T follicular helper cell (primary cell): Measurements from ENCODE around the gene SVIP.

Experiments used
- DNase-seq: peaks from one replicate; pipeline ENCODE4 v3.0.0-alpha.2; 2020; ENCODE audit warnings: low read depth
- total RNA-seq, 2 experiments: gene quantifications; one replicate each; lab custom pipeline; 2026; lab: John Stamatoyannopoulos, UW

Gene SVIP, protein sequence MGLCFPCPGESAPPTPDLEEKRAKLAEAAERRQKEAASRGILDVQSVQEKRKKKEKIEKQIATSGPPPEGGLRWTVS
- 33.8 to 62.6 reads per million in 2 experiments for total RNA-seq

- peak; percentile 90 for DNase-seq
Measured at GRCh38 chr11:22829231-22830081, at the start of gene SVIP. Gene SVIP (minus strand): TSS chr11:22829801. CDS start chr11:22829748, 53 bp downstream.

GRCh38 chr11:22878604-22879003, 49.0 kb upstream of the SVIP start:
- DNase-seq: no peak

GRCh38 chr11:22878039-22878438, 48.4 kb upstream of the SVIP start:
- no peak for DNase-seq

GRCh38 chr11:22875869-22876473, 46.4 kb upstream of the SVIP start:
- peak; percentile 37 for DNase-seq

- DNase-seq: no peak
Measured at GRCh38 chr11:22869325-22869724, 39.7 kb upstream of the SVIP start.

DNA sequence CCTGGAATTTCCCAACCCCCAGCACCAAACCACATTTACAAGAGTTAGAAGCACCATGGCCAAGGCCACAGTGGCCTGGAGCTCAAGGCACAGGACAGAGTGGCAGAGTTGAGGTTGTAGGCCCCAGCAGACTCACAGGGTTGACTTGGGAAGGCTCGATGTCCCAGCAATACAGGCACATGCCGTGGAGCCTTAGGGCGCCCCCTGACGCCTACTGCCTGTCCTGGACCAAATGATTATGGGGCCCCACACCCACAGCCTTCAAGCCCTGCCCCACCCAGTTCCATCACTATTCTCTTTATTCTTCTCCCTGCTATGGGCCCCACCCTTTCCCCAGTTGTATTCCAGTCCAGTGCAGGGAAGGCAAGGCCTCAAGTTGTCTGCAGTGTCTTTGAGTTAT, 30.6 kb upstream of the SVIP start, which contains the start of gene CCDC179:
Gene CCDC179, minus strand, starts transcription at position 234 of the 400 bp plus-strand sequence. Its CDS starts 53 bp downstream, at position 181.
- no peak for DNase-seq

GRCh38 chr11:22859756-22860155, 30.2 kb upstream of the SVIP start:
- no peak for DNase-seq

GRCh38 chr11:22851477-22851876, 21.9 kb upstream of the SVIP start:
- no peak for DNase-seq

DNA sequence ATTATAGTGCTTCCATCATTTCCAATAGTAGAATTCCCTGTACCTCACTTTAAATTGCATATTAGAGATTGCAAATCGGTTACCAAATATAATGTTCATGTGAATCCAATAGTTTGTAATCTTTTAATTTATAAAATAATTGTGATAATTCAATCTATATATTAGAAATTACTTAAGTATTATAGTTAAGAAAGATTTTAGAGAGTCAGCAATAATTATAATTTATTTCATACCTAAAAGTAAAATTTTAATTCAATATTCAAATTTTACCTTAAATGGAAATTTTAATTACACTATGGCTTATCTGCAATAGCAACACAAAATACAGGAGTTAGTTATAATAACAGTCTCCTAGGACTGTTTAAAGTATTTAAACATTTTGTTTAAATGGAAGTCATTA, 17.1 kb upstream of the SVIP start:
- no peak for DNase-seq

- DNase-seq: no peak
Measured at GRCh38 chr11:22832315-22833015, 2.9 kb upstream of the SVIP start.

- DNase-seq: no peak
Measured at GRCh38 chr11:22830082-22830414, 447 bp upstream of the SVIP start.

DNA sequence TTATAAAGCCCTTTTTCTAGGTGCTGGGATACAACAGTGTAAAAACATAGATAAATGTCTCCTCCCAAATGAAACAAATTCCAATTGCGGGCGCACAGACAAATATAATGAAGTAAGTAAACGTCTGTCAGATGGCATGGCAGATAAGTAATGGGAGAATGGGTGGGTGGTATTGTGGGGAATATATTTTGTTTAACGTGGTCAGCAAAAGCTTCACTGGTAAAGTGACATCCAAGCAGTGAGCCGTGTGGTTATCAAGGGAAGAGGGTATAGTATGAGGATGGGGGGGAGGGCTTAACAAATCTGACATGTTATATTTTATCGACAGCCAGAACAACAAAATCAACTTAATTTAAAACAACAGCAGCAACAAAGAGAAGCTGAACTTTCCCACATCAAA, 1.2 kb downstream of the SVIP start:
- no peak for DNase-seq

DNA sequence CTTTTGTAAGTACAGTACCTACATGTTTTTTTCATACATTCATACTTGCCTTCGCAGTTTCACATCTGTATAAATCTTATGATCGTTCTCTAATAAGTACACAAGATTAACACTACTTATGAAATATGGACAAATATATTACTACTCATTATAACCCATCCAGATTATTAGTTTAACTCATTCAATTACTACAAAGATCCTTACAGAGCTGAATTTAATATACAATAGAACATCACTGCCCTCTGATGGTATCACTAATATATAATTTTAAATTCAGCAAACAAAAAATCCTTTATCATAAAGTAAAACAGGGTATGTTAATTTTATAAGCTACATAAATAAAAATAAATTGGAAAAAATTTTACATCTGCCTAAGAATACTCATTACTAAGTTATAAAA, 7.4 kb downstream of the SVIP start:
- DNase-seq: no peak

DNA sequence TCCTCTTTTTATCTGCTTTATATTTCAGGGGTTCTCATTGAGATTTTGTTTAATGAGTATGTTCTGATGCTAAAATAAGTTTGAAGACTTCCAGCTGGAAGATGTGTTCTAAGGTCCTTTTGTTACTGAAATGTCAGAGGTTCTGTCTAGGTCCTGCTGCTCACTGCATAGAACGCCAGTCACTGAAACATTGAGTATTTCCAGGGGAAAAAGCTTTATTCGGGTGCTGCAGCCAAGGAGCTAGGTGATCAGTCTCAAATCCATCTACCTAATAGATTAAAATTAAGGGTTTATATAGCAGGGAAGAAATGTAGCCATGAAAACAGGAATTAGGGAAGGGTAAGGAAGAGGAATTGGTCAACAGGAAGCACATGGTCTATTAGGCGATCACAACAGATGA, 19.7 kb downstream of the SVIP start:
- no peak for DNase-seq

DNA sequence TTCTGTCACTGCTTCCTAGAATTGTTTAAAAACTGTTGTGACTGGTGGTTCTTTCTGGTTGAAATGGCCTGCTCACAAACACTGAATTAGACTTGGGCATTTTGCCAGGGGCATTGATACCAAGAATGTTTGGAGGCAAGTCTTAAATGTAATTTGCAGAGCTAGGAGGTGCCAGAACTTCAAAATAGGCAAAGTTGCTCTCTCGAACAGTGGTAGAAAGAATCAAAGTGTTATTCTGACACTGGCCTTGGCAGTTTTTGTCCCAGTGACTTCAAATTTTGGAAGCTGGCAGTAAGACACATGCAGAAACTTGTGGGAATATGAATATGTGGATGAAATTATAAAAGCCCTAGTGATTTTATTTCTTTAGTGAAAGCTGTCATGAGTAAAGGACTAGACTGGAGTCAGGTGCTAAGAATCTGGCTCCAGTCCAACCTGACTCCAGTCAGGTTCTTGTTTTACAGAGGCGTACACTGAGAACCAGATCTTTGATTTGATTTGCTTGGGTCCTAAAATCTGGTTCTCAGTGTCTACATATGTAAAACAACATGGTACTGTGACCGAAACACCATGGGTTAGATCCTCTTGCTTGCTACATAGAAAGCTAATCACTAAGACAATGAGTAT, 20.9 kb downstream of the SVIP start:
- no peak for DNase-seq

GRCh38 chr11:22807855-22808570, 21.6 kb downstream of the SVIP start:
- DNase-seq: no peak

GRCh38 chr11:22807391-22807790, 22.2 kb downstream of the SVIP start:
- DNase-seq: no peak

- no peak for DNase-seq
Measured at GRCh38 chr11:22802861-22803260, 26.7 kb downstream of the SVIP start.

DNA sequence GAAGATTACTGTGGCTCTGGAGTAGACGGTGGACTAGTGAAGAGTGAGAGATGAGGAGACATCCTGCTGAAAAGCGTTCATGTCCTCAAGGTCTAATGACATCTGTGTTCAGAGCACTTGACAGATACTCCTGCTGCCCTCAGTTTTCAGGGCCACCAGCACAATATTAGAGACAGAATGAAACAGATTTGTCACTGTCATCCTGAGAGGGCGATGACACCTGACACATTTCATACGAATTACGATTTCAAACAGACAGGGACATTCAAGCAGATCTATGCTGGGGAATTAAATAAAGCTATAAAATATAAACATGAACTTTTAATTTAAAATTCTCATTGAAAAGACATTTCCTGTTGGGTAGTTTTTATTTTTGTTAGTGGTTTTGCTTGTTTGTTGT, 29.1 kb downstream of the SVIP start:
- no peak for DNase-seq

DNA sequence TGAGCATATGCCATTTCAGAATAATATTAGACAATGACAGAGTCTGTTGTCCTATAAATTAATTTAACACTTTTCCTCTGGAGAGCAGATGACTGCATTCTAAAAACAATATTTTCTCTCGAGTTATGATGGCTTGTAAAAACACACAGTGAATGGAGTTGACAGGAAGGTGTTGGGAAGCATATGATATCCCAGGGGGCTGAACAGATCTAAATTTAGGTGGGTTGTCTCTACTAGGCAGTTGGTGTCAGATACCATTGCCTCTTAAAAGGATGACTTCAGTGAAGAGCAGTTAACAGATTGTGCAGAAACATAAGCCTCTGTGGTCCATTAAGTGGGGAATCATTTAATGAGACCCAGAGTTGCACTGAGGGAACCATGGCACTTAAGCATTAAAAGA, 30.7 kb downstream of the SVIP start:
- no peak for DNase-seq

DNA sequence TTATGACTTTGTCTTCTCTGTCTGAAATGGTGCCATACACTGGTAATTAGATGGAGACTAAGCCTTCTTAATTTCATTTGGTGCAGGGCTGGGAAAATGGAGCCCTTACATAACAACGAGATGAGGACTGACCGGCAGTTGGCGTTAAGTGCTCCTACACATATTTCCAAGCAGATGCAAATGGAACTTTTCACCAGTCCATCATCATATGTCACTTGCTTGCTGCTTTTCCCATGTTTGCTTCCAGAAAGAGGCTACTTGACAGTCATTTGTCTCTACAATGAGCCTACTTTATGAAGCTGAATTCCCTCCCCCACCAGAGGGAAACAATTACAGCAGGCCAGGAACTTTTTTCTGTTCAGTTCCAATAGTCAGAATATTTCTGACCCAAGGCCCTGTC, 32.6 kb downstream of the SVIP start:
- no peak for DNase-seq

DNA sequence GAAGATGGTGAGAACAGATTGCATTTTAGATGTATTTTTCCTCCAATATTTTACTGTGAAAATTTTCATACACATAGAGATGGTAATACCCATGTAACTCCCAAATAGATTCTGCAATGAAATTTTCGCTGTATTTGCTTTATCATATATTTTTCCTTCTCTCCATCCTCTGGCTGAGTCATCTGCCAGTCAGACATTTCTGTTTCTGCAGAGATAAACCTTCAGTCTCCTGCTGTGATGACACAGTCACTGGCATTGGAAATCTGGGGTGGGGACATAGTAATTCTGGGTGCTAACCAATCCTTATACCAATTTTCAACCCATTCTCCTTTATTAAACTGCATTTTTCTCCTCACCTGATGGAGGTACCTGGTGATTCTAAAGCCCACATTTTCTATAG, 33.7 kb downstream of the SVIP start:
- DNase-seq: no peak
